OCI-LY3 (cell line): ENCODE measurements around the gene MACROD2.

Experiments
- H2AFZ ChIP-seq: fragments of 200-600, 300-600 bp; shearing (Covaris generic); 2 replicates; pipeline ENCODE4 v1.6.0; 2014; ENCODE audit warnings: antibody characterized with exemption, low read depth, low read length
- H3K27ac ChIP-seq: fragments of 200-600, 300-600 bp; sonication (generic); 2 replicates; pipeline ENCODE4 v1.5.1; 2014; ENCODE audit warnings: mild to moderate bottlenecking, low read length, moderate library complexity, mixed read lengths
- H3K27me3 ChIP-seq: fragments of 200-600, 300-600 bp; sonication (generic); 2 replicates; pipeline ENCODE4 v1.6.1; 2014; ENCODE audit warnings: low read depth, low read length, mixed read lengths
- H3K36me3 ChIP-seq: fragments of 200-600, 300-600 bp; sonication (generic); replicated peaks from 2 replicates; pipeline ENCODE3; 2014; ENCODE audit warnings: low read depth, low read length, mixed read lengths
- H3K4me1 ChIP-seq: fragments of 300-600, 200-600 bp; sonication (generic); 2 replicates; pipeline ENCODE4 v1.6.1; 2014; ENCODE audit warnings: low read length, mixed read lengths
- H3K4me2 ChIP-seq: fragments of 200-600, 300-600 bp; sonication (generic); 2 replicates; pipeline ENCODE4 v1.6.1; 2014; ENCODE audit warnings: low read length, mixed read lengths
- H3K4me3 ChIP-seq: fragments of 300-600, 200-600 bp; sonication (generic); 2 replicates; pipeline ENCODE4 v1.5.1; 2014; ENCODE audit warnings: antibody characterized with exemption, mild to moderate bottlenecking, low read length, moderate library complexity
- H3K79me2 ChIP-seq: fragments of 300-600, 200-600 bp; shearing (Covaris generic); 2 replicates; pipeline ENCODE4 v1.6.1; 2014; ENCODE audit warnings: mild to moderate bottlenecking, low read length, mixed read lengths
- H3K9ac ChIP-seq: fragments of 300-600, 200-600 bp; shearing (Covaris generic); 2 replicates; pipeline ENCODE4 v1.6.0; 2014; ENCODE audit warnings: mild to moderate bottlenecking, low read length, moderate library complexity
- H3K9me3 ChIP-seq: fragments of 200-600, 300-600 bp; shearing (Covaris generic); 2 replicates; pipeline ENCODE4 v1.6.1; 2014; ENCODE audit warnings: low read length, mixed read lengths; ENCODE audit not compliant: insufficient read depth
- H4K20me1 ChIP-seq: fragments of 200-600, 300-600 bp; sonication (generic); 2 replicates; pipeline ENCODE4 v1.6.1; 2016; ENCODE audit warnings: low read length, mixed read lengths; ENCODE audit not compliant: insufficient read depth
- EZH2phosphoT487 ChIP-seq: fragments of 200-600 bp; shearing (Covaris generic); IDR thresholded peaks from 2 replicates; pipeline ENCODE4 v1.6.1; 2018; ENCODE audit warnings: antibody characterized with exemption, mixed run types, low read depth
- TF ChIP-seq, protein P1 (sequence below): fragments of 200-600, 300-600 bp; sonication (generic); IDR thresholded peaks from 2 replicates; pipeline ENCODE4 v1.5.1; 2014; ENCODE audit warnings: antibody characterized with exemption, low read length, low read depth

Gene MACROD2

DNA sequence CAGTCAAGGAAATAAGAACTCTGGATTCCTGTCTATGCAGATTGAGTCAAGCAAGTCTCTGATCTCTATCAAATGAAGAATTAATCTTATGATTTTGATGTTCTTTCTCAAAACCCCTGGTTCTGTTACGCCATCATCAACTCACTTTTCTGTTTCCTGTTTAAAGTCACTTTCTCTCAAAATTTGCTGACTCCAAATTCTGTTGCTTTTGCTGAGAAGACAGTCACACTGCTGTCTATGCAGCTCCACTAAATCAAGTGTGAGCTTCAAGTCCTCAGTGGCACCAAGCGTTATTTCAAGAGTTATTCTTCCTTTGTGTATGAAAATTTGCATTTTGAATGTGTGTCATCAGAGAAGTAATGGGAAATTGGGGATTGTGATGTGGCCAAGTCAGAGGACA, 1914.7 kb downstream of the MACROD2 start:
- peaks cover 16% of the 10 kb centered on the region; the same call in 1 of the 2 replicates for H4K20me1 ChIP-seq
- no peak for TF ChIP-seq EZH2phosphoT487
- TF ChIP-seq, protein P1, sequence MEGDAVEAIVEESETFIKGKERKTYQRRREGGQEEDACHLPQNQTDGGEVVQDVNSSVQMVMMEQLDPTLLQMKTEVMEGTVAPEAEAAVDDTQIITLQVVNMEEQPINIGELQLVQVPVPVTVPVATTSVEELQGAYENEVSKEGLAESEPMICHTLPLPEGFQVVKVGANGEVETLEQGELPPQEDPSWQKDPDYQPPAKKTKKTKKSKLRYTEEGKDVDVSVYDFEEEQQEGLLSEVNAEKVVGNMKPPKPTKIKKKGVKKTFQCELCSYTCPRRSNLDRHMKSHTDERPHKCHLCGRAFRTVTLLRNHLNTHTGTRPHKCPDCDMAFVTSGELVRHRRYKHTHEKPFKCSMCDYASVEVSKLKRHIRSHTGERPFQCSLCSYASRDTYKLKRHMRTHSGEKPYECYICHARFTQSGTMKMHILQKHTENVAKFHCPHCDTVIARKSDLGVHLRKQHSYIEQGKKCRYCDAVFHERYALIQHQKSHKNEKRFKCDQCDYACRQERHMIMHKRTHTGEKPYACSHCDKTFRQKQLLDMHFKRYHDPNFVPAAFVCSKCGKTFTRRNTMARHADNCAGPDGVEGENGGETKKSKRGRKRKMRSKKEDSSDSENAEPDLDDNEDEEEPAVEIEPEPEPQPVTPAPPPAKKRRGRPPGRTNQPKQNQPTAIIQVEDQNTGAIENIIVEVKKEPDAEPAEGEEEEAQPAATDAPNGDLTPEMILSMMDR: no peak
- H3K27me3 ChIP-seq: no peaks in the 10 kb centered on the region
- H3K79me2 ChIP-seq: peaks cover 46% of the 10 kb centered on the region
- H3K9me3 ChIP-seq: no peaks in the 10 kb centered on the region
- no peak overlapping the region for H2AFZ ChIP-seq
- peaks cover 62% of the 10 kb centered on the region for H3K36me3 ChIP-seq
- no peak overlapping the region for H3K27ac ChIP-seq
- no peak overlapping the region for H3K4me2 ChIP-seq
- no peak overlapping the region for H3K9ac ChIP-seq
- no peak overlapping the region for H3K4me3 ChIP-seq
- H3K4me1 ChIP-seq: no peaks in the 10 kb centered on the region

DNA sequence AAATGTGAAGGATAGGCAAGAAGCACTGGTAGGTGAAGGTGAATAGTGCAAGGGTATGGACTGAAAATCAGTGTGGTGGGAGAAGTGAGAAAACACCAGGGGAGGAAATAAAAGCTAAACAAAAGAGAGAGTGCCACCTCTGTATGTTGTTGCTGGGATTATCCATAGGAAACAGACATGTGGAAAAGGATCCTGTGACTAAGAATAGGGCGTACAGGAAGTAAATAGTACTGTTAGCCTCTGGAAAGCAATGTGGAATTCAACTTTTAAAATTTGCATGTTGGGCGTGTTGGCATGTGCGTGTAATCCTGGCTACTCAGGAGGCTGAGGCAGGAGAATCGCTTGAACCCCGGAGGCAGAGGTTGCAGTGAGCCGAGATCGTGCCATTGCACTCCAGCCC, 1916.3 kb downstream of the MACROD2 start:
- Histone ChIP-seq H3K9me3 (no peaks in the 10 kb centered on the region), H3K36me3 (peaks cover 70% of the 10 kb centered on the region), H3K79me2 (peaks cover 54% of the 10 kb centered on the region), H3K4me2 (no peak overlapping the region), H4K20me1 (peaks cover 3% of the 10 kb centered on the region; the same call in 1 of the 2 replicates), H3K4me1 (no peaks in the 10 kb centered on the region), H3K9ac (no peak overlapping the region), H3K27ac (no peak overlapping the region), H2AFZ (no peak overlapping the region), H3K27me3 (no peaks in the 10 kb centered on the region), H3K4me3 (no peak overlapping the region)
- TF ChIP-seq EZH2phosphoT487: no peak
- TF ChIP-seq, protein P1: no peak

DNA sequence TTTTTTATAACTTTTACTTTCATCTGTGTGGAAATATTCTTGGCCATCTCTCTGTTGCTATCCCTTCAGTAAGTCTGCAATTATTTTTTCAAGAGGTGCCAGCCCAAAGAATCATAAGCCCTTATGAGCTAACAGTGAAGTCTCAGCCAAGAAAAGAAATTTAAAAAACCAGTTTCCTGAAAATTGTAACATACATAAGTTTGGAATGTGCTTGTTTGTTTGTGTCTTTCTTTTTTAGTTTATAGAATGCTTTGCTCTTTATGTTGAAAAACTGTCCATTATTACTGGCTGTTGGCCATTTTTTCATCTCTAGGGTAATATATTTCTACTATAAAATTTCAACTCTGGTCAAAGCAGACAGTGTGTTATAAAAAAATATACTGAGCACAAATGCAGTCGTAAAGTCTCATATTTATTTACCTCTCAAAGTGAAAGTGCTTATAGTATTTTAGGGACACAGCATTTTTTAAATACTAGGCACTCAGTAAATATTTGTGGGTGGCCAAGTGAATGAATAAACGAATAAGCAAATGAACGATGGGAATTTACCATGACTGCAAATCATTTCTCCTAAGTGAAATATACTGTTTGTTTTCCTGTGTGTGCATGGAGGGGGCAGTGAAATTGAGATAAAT, 1918.2 kb downstream of the MACROD2 start:
- Histone ChIP-seq H3K27me3 (no peaks in the 10 kb centered on the region), H3K4me2 (no peak overlapping the region), H3K4me3 (no peak overlapping the region), H2AFZ (no peak overlapping the region), H3K36me3 (peaks cover 71% of the 10 kb centered on the region), H3K9ac (no peak overlapping the region), H4K20me1 (no peaks in the 10 kb centered on the region; the same call in 1 of the 2 replicates), H3K4me1 (no peaks in the 10 kb centered on the region), H3K27ac (no peak overlapping the region), H3K79me2 (peaks cover 63% of the 10 kb centered on the region), H3K9me3 (no peaks in the 10 kb centered on the region)
- TF ChIP-seq, protein P1: no peak
- TF ChIP-seq EZH2phosphoT487: no peak

DNA sequence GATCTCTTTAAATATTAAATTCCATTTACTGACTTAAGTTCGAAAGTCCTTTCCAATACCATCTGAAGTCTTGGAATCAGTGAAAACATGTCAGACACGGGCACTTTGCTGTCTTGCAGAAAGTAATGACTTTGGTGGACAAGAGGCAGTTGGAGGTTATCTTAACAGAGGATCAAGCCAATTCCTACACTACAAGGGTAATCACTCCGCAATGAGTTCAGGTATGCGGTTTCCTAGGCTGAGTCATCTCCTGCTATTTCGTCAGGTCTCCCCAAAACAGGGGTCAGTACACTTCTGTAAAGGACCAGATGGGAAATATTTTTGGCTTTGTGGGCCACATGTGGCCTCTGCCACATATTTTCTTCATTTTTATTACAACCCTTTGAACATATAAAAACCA, 1921.3 kb downstream of the MACROD2 start:
- H3K79me2 ChIP-seq: peaks cover 68% of the 10 kb centered on the region
- H3K9me3 ChIP-seq: no peaks in the 10 kb centered on the region
- peaks cover 75% of the 10 kb centered on the region for H3K36me3 ChIP-seq
- H3K4me2 ChIP-seq: no peak overlapping the region
- TF ChIP-seq, protein P1: no peak
- no peak for TF ChIP-seq EZH2phosphoT487
- H3K27me3 ChIP-seq: no peaks in the 10 kb centered on the region
- no peak overlapping the region for H3K9ac ChIP-seq
- no peak overlapping the region for H2AFZ ChIP-seq
- no peak overlapping the region for H3K4me3 ChIP-seq
- H4K20me1 ChIP-seq: no peaks in the 10 kb centered on the region; the same call in 1 of the 2 replicates
- no peak overlapping the region for H3K27ac ChIP-seq
- H3K4me1 ChIP-seq: peaks cover 21% of the 10 kb centered on the region
